Measurements from ENCODE around the gene ZNF26.

Gene ZNF26

DNA sequence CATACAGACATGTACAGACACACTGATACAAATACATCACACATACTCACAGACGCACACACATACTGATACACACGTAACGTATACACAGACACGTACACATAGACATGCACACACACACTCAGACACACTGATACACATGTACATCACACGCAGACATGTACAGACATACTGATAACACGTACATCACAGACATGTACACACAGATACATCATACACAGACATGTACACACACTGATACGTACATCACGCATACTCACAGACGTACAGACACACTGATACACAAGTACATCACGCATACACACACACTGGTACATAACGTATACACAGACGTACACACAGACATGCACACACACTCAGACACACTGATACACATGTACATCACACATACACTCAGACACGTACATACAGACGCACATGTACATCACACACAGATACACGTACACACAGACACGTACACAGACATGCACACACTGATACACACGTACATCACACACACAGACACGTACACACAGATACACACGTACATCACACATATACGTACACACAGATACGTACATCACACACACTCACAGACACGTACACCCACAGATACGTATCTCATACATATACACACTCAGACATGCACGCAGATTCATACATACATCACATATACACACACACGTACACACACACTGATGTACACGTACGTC, 35.2 kb upstream of the ZNF26 start:
- peaks cover 37% of the 10 kb centered on the region for H3K9me3 ChIP-seq (ENCODE audit: severe bottlenecking)
- DNase-seq: no peak
- H3K27me3 ChIP-seq (ENCODE audit: insufficient read depth, low read depth, severe bottlenecking): no peaks in the 10 kb centered on the region
- no peak overlapping the region for H3K27ac ChIP-seq
- H3K36me3 ChIP-seq: peaks cover 12% of the 10 kb centered on the region
- TF ChIP-seq, protein P1, sequence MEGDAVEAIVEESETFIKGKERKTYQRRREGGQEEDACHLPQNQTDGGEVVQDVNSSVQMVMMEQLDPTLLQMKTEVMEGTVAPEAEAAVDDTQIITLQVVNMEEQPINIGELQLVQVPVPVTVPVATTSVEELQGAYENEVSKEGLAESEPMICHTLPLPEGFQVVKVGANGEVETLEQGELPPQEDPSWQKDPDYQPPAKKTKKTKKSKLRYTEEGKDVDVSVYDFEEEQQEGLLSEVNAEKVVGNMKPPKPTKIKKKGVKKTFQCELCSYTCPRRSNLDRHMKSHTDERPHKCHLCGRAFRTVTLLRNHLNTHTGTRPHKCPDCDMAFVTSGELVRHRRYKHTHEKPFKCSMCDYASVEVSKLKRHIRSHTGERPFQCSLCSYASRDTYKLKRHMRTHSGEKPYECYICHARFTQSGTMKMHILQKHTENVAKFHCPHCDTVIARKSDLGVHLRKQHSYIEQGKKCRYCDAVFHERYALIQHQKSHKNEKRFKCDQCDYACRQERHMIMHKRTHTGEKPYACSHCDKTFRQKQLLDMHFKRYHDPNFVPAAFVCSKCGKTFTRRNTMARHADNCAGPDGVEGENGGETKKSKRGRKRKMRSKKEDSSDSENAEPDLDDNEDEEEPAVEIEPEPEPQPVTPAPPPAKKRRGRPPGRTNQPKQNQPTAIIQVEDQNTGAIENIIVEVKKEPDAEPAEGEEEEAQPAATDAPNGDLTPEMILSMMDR (IDR thresholded peaks at IDR 0.05; ENCODE audit: low read depth, low read length): no peak
- H3K4me3 ChIP-seq (ENCODE audit: low read depth, low read length): no peak overlapping the region

DNA sequence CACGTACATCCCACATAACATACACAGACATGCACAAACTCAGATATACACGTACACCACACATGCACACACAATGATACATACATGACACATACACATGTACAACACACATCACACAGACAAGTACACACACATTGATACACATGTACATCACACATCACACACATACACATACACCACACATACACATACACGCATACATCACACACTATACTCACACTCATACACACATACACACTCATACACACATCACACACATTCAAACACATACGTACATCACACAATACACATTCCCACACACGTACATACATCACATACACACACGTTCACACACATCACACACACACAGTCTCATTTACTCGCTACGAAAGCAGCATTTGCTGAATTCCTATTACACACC, 34.5 kb upstream of the ZNF26 start:
- Histone ChIP-seq H3K27ac (no peak overlapping the region), H3K9me3 (ENCODE audit: severe bottlenecking) (peaks cover 34% of the 10 kb centered on the region), H3K27me3 (ENCODE audit: insufficient read depth, low read depth, severe bottlenecking) (no peaks in the 10 kb centered on the region), H3K4me3 (ENCODE audit: low read depth, low read length) (no peak overlapping the region), H3K36me3 (peaks cover 10% of the 10 kb centered on the region)
- DNase-seq: no peak
- TF ChIP-seq, protein P1 (IDR thresholded peaks at IDR 0.05; ENCODE audit: low read depth, low read length): no peak

DNA sequence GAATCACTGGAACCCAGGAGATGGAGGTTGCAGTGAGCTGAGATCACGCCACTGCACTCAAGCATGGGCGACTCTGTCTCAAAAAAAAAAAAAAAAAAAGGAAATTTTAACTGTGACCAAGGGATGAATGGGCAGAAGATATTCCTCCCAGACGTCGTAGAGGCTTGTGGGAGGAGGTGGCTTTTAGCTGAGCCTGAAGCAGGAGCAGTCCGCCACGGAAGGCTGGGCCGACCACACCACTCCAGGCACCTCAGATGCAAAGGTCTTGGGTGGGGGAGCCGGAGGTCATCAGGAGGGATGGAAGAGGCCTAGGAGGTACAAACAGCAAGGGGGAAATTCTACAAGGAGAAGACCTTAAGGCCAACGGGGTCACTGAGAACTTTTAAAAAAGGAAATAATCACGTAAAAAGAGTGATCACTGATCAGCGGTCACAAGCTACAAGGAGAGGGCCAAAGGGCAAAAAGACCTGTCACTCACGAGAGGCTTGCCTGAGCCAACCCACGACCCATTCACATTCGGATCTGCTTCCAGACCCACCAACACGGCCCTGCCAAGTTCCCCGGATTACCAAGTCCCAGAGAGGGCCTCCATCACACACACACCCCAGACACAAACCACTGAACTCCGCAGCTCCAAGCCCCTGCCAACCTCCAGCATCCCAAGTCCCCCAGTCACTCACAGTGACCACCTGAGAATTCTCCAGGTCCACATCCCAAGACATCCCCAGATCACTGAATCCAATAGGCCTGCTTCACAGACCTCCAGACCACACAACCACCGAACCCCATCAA, 33.6 kb upstream of the ZNF26 start:
- H3K9me3 ChIP-seq (ENCODE audit: severe bottlenecking): peaks cover 31% of the 10 kb centered on the region
- no peak for DNase-seq
- H3K36me3 ChIP-seq: peaks cover 7% of the 10 kb centered on the region
- no peak overlapping the region for H3K27ac ChIP-seq
- H3K4me3 ChIP-seq (ENCODE audit: low read depth, low read length): no peak overlapping the region
- no peaks in the 10 kb centered on the region for H3K27me3 ChIP-seq (ENCODE audit: insufficient read depth, low read depth, severe bottlenecking)
- TF ChIP-seq, protein P1 (IDR thresholded peaks at IDR 0.05; ENCODE audit: low read depth, low read length): no peak

DNA sequence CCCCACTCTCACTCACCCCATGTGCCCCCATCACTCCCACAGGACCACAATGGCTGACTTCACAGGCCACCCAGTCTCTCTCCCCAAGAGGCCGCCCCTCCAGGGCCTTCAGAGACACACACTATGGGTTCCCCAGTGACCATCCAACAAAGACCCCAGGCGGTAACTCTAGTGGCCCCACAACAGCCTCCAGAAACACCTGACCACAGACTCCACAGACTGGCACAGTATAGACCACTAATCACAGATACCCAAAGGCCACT, 33.1 kb upstream of the ZNF26 start:
- Histone ChIP-seq H3K27ac (no peak overlapping the region), H3K27me3 (ENCODE audit: insufficient read depth, low read depth, severe bottlenecking) (no peaks in the 10 kb centered on the region), H3K4me3 (ENCODE audit: low read depth, low read length) (no peak overlapping the region), H3K36me3 (peaks cover 3% of the 10 kb centered on the region; the same call in 1 of the 2 replicates), H3K9me3 (ENCODE audit: severe bottlenecking) (peaks cover 31% of the 10 kb centered on the region)
- DNase-seq: no peak
- TF ChIP-seq, protein P1 (IDR thresholded peaks at IDR 0.05; ENCODE audit: low read depth, low read length): no peak

DNA sequence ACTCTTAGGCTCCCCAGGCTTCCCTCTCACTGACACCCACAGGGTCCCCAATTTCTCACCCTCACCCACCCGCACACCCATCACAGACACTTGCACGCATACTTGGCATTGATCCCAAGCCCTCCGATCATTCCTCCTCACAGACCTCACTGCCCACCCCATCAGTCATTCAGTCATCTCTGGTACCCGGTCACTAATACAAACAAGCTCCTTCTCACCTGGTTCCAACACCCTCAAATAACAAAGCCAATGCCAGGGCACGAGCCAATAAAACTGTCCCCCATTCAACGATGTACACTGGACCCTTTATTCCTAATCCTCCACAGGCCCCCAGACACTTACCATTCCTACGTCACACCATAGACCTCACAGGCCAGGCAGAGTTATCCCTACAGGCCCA, 32.4 kb upstream of the ZNF26 start:
- H3K27ac ChIP-seq: no peak overlapping the region
- no peak overlapping the region for H3K4me3 ChIP-seq (ENCODE audit: low read depth, low read length)
- DNase-seq: no peak
- TF ChIP-seq, protein P1 (IDR thresholded peaks at IDR 0.05; ENCODE audit: low read depth, low read length): no peak
- H3K27me3 ChIP-seq (ENCODE audit: insufficient read depth, low read depth, severe bottlenecking): no peaks in the 10 kb centered on the region
- H3K9me3 ChIP-seq (ENCODE audit: severe bottlenecking): peaks cover 31% of the 10 kb centered on the region
- H3K36me3 ChIP-seq: no peaks in the 10 kb centered on the region; the same call in 1 of the 2 replicates
